HEK293 (cell line): Measurements from ENCODE around the gene TNFAIP8L2.

Experiments
- CTCF ChIA-PET: fragments of 350-600 bp; formaldehyde crosslinking; extraction: SDS; loops from one replicate; lab custom pipeline; 2021; ENCODE audit warnings: antibody characterized with exemption; lab: Yijun Ruan, JAX
- POLR2A ChIA-PET: fragments of 300-600 bp; formaldehyde crosslinking; extraction: SDS; loops from one replicate; lab custom pipeline; 2020; ENCODE audit warnings: antibody characterized with exemption, inconsistent platforms; lab: Yijun Ruan, JAX
- H3K27ac ChIP-seq: fragments of 200-500 bp; sonication (Bioruptor generic); 2 replicates; pipeline ENCODE4 v1.5.1; 2014; ENCODE audit warnings: low read depth, low read length, control low read depth, inconsistent platforms; ENCODE audit errors: extremely low read depth
- H3K36me3 ChIP-seq, 2 experiments: fragments of 200-500 bp in 1 of 2; sonication (Bioruptor generic) in 1 of 2; 1 replicate in 1 of 2; 2 replicates in 1 of 2; pipeline ENCODE4 v1.5.1; 2014 to 2017; ENCODE audit warnings: inconsistent platforms in 2 of 2, low read length in 2 of 2; ENCODE audit not compliant: control insufficient read depth in 2 of 2, insufficient read depth in 1 of 2
- H3K4me1 ChIP-seq: fragments of 200-500 bp; sonication (Bioruptor generic); 2 replicates; pipeline ENCODE4 v1.5.1; 2014; ENCODE audit warnings: mild to moderate bottlenecking, low read length, inconsistent platforms; ENCODE audit not compliant: control insufficient read depth, insufficient read depth
- H3K4me3 ChIP-seq: 2 replicates; pipeline ENCODE4 v1.5.1; 2011; ENCODE audit warnings: low read depth, mild to moderate bottlenecking, control low read depth, low read length, moderate library complexity
- H3K9me3 ChIP-seq: fragments of 200-500 bp; sonication (Bioruptor generic); 2 replicates; pipeline ENCODE4 v1.5.1; 2014; ENCODE audit warnings: low read depth, low read length, inconsistent platforms; ENCODE audit not compliant: control insufficient read depth, insufficient read depth
- AEBP2 ChIP-seq: fragments of 450-650 bp; formaldehyde crosslinking; IDR thresholded peaks from 2 replicates; pipeline ENCODE4 v1.5.1; 2016; ENCODE audit warnings: missing biosample characterization, missing genetic modification characterization, borderline replicate concordance
- ATF2 ChIP-seq: fragments of 450-650 bp; formaldehyde crosslinking; IDR thresholded peaks from 2 replicates; pipeline ENCODE4 v1.5.1; 2016; ENCODE audit warnings: missing biosample characterization, missing genetic modification characterization, low read depth
- BCL11B ChIP-seq: fragments of 450-650 bp; formaldehyde crosslinking; IDR thresholded peaks from 2 replicates; pipeline ENCODE4 v1.5.1; 2016; ENCODE audit warnings: low read depth, missing biosample characterization, missing genetic modification characterization
- BCL6B ChIP-seq: fragments of 450-650 bp; formaldehyde crosslinking; IDR thresholded peaks from 2 replicates; pipeline ENCODE4 v1.5.1; 2017; ENCODE audit warnings: missing biosample characterization, missing genetic modification characterization
- EGR2 ChIP-seq: fragments of 450-650 bp; formaldehyde crosslinking; IDR thresholded peaks from 2 replicates; pipeline ENCODE4 v1.5.1; 2016; ENCODE audit warnings: low read depth, missing biosample characterization, missing genetic modification characterization
- GLI2 ChIP-seq: fragments of 450-650 bp; formaldehyde crosslinking; IDR thresholded peaks from 2 replicates; pipeline ENCODE4; 2017; ENCODE audit warnings: missing biosample characterization, missing genetic modification characterization, low read depth, borderline replicate concordance
- MEIS1 ChIP-seq: sonication (generic); formaldehyde crosslinking; IDR thresholded peaks from 2 replicates; pipeline ENCODE4 v1.8.1; 2022; ENCODE audit warnings: missing genetic modification reagents, mild to moderate bottlenecking, borderline replicate concordance
- MZF1 ChIP-seq: fragments of 450-650 bp; formaldehyde crosslinking; IDR thresholded peaks from 2 replicates; pipeline ENCODE4 v1.5.1; 2017; ENCODE audit warnings: missing biosample characterization, missing genetic modification characterization, borderline replicate concordance
- ZBTB26 ChIP-seq: fragments of 450-650 bp; formaldehyde crosslinking; optimal IDR thresholded peaks from 2 replicates; pipeline ENCODE3; 2016; ENCODE audit warnings: missing biosample characterization, mild to moderate bottlenecking, missing genetic modification characterization
- ZBTB7A ChIP-seq: fragments of 450-650 bp; formaldehyde crosslinking; IDR thresholded peaks from 2 replicates; pipeline ENCODE4 v1.5.1; 2016; ENCODE audit warnings: low read depth, missing biosample characterization, missing genetic modification characterization
- ZNF169 ChIP-seq: fragments of 450-650 bp; formaldehyde crosslinking; IDR thresholded peaks from 2 replicates; pipeline ENCODE4 v1.5.1; 2016; ENCODE audit warnings: missing biosample characterization, missing genetic modification characterization
- ZNF2 ChIP-seq: fragments of 450-650 bp; formaldehyde crosslinking; IDR thresholded peaks from 2 replicates; pipeline ENCODE4 v1.5.1; 2016; ENCODE audit warnings: missing biosample characterization, missing genetic modification characterization
- ZNF221 ChIP-seq: fragments of 450-650 bp; formaldehyde crosslinking; IDR thresholded peaks from 2 replicates; pipeline ENCODE4 v1.5.1; 2017; ENCODE audit warnings: missing biosample characterization, missing genetic modification characterization, borderline replicate concordance
- ZNF341 ChIP-seq: fragments of 450-650 bp; formaldehyde crosslinking; IDR thresholded peaks from 2 replicates; pipeline ENCODE4; 2016; ENCODE audit warnings: low read depth, missing biosample characterization, missing genetic modification characterization
- ZNF350 ChIP-seq: fragments of 450-650 bp; formaldehyde crosslinking; IDR thresholded peaks from 2 replicates; pipeline ENCODE4 v1.5.0; 2017; ENCODE audit warnings: missing biosample characterization, mild to moderate bottlenecking, missing genetic modification characterization
- ZNF394 ChIP-seq: fragments of 450-650 bp; formaldehyde crosslinking; IDR thresholded peaks from 2 replicates; pipeline ENCODE4 v1.5.1; 2016; ENCODE audit warnings: missing biosample characterization, missing genetic modification characterization, mild to moderate bottlenecking, moderate library complexity, borderline replicate concordance
- ZNF398 ChIP-seq: fragments of 450-650 bp; formaldehyde crosslinking; IDR thresholded peaks from 2 replicates; pipeline ENCODE4 v1.5.1; 2017; ENCODE audit warnings: missing biosample characterization, missing genetic modification characterization
- ZNF416 ChIP-seq: fragments of 450-650 bp; formaldehyde crosslinking; IDR thresholded peaks from 2 replicates; pipeline ENCODE4 v1.5.1; 2016; ENCODE audit warnings: missing biosample characterization, missing genetic modification characterization
- ZNF423 ChIP-seq: fragments of 450-650 bp; formaldehyde crosslinking; IDR thresholded peaks from 2 replicates; pipeline ENCODE4 v1.5.1; 2016; ENCODE audit warnings: missing biosample characterization, missing genetic modification characterization
- ZNF48 ChIP-seq: fragments of 450-650 bp; formaldehyde crosslinking; IDR thresholded peaks from 2 replicates; pipeline ENCODE4 v1.5.1; 2016; ENCODE audit warnings: missing biosample characterization, missing genetic modification characterization
- ZNF626 ChIP-seq: fragments of 450-650 bp; sonication (Bioruptor Pico); formaldehyde crosslinking; IDR thresholded peaks from 2 replicates; pipeline ENCODE4 v1.5.1; 2018; ENCODE audit warnings: missing biosample characterization, missing genetic modification characterization, inconsistent platforms
- ZNF660 ChIP-seq: fragments of 450-650 bp; IDR thresholded peaks from 2 replicates; pipeline ENCODE4 v1.5.1; 2018; ENCODE audit warnings: missing biosample characterization, mild to moderate bottlenecking, missing genetic modification characterization
- ZNF791 ChIP-seq: fragments of 450-650 bp; formaldehyde crosslinking; IDR thresholded peaks from 2 replicates; pipeline ENCODE4 v1.5.1; 2016; ENCODE audit warnings: missing biosample characterization, missing genetic modification characterization
- ZNF792 ChIP-seq: fragments of 450-650 bp; formaldehyde crosslinking; IDR thresholded peaks from 2 replicates; pipeline ENCODE4 v1.5.1; 2016; ENCODE audit warnings: missing biosample characterization, missing genetic modification characterization

TNFAIP8L2 gene

GRCh38 chr1:151147665-151148064, 8.8 kb upstream of the TNFAIP8L2 start:
- Histone ChIP-seq H3K4me1 (peaks cover 3% of the 10 kb centered on the region; the same call in 1 of the 2 replicates), H3K27ac (no peak overlapping the region)
- CTCF ChIA-PET: interaction anchor here (1.2 kb wide), 1 partner anchor 9 kb away, joined by 6 read pairs; the partner anchor contains the start of gene TNFAIP8L2
- TF ChIP-seq GLI2 (no peak), MEIS1 (CRISPR knock-in tag) (no peak)
- TF ChIP-seq, all 188 proteins: peak for 0
- no peaks in the 10 kb centered on the region for H3K36me3 ChIP-seq
- H3K4me3 ChIP-seq: no peak overlapping the region
- H3K9me3 ChIP-seq: no peaks in the 10 kb centered on the region
- POLR2A ChIA-PET: no interaction called here

- TF ChIP-seq ZNF626 (no peak), ZNF169 (tag by site-specific recombination) (no peak), ATF2 (tag by site-specific recombination) (no peak), AEBP2 (tag by site-specific recombination) (no peak), ZNF416 (tag by site-specific recombination) (no peak), ZNF221 (tag by site-specific recombination) (no peak), ZNF341 (tag by site-specific recombination) (no peak), ZNF2 (tag by site-specific recombination) (no peak)
- CTCF ChIA-PET: interaction anchor here (0.6 to 6.4 kb wide), 10 partner anchors 8 to 132 kb away, joined by 3 to 124 read pairs (median 5); partner anchors contain the start of genes LYSMD1 and TMOD4
- H3K4me1 ChIP-seq: no peaks in the 10 kb centered on the region
- no peaks in the 10 kb centered on the region for H3K9me3 ChIP-seq
- no peak overlapping the region for H3K4me3 ChIP-seq
- peaks cover 12 to 63% of the 10 kb centered on the region in 2 experiments for H3K36me3 ChIP-seq
- no peak overlapping the region for H3K27ac ChIP-seq
- POLR2A ChIA-PET: interaction anchor here (0.6 to 1.2 kb wide), 3 partner anchors 8 to 33 kb away, joined by 3 to 4 read pairs (median 4); partner anchors contain the start of genes LYSMD1, SCNM1 and VPS72
Measured at GRCh38 chr1:151157067-151157531, 650 bp downstream of the TNFAIP8L2 start.

- POLR2A ChIA-PET: interaction anchor here (1.2 kb wide), 1 partner anchor 59 kb away, joined by 3 read pairs; no protein-coding TSS in a partner anchor
- TF ChIP-seq BCL6B: no peak
- no peak for TF ChIP-seq ZNF48
- TF ChIP-seq ZNF660 (tag by site-specific recombination): no peak
- TF ChIP-seq EGR2 (tag by site-specific recombination): no peak
- TF ChIP-seq ZBTB7A (tag by site-specific recombination): no peak
- no peak for TF ChIP-seq MZF1 (tag by site-specific recombination)
- TF ChIP-seq ZNF350 (tag by site-specific recombination): no peak
- TF ChIP-seq BCL11B (tag by site-specific recombination): no peak
- no peak for TF ChIP-seq ZNF394 (tag by site-specific recombination)
- no peak for TF ChIP-seq ZNF791
- no peak for TF ChIP-seq ZBTB26 (tag by site-specific recombination)
- TF ChIP-seq ZNF398: no peak
- no peak for TF ChIP-seq ZNF792 (tag by site-specific recombination)
- no peak for TF ChIP-seq ZNF423 (tag by site-specific recombination)
- CTCF ChIA-PET: interaction anchor here (0.6 to 6.4 kb wide), 3 partner anchors 59 to 134 kb away, joined by 3 to 124 read pairs (median 10); partner anchors contain the start of gene C1orf56
- Histone ChIP-seq H3K9me3 (no peaks in the 10 kb centered on the region), H3K27ac (no peak overlapping the region), H3K4me1 (no peaks in the 10 kb centered on the region), H3K4me3 (no peak overlapping the region), H3K36me3 (peaks cover 12 to 61% of the 10 kb centered on the region in 2 experiments)
Measured at GRCh38 chr1:151158326-151158725, 1.9 kb downstream of the TNFAIP8L2 start.
